GM12864 (cell line): ENCODE measurements around the gene C1QTNF6.

ENCODE experiments used
- DNase-seq: peaks from one replicate; pipeline ENCODE4 v3.0.0-alpha.2; 2011; ENCODE audit warnings: low read depth
- H3K4me3 ChIP-seq: 2 replicates; pipeline ENCODE4 v1.5.1; 2011; ENCODE audit warnings: mild to moderate bottlenecking, low read depth, low read length, control low read depth
- TF ChIP-seq, protein P1 (sequence below): IDR thresholded peaks from 2 replicates; pipeline ENCODE4 v1.5.1; 2011; ENCODE audit warnings: low read depth, mild to moderate bottlenecking, moderate library complexity, low read length, control low read depth, inconsistent platforms; ENCODE audit errors: missing control alignments

The C1QTNF6 gene

DNA sequence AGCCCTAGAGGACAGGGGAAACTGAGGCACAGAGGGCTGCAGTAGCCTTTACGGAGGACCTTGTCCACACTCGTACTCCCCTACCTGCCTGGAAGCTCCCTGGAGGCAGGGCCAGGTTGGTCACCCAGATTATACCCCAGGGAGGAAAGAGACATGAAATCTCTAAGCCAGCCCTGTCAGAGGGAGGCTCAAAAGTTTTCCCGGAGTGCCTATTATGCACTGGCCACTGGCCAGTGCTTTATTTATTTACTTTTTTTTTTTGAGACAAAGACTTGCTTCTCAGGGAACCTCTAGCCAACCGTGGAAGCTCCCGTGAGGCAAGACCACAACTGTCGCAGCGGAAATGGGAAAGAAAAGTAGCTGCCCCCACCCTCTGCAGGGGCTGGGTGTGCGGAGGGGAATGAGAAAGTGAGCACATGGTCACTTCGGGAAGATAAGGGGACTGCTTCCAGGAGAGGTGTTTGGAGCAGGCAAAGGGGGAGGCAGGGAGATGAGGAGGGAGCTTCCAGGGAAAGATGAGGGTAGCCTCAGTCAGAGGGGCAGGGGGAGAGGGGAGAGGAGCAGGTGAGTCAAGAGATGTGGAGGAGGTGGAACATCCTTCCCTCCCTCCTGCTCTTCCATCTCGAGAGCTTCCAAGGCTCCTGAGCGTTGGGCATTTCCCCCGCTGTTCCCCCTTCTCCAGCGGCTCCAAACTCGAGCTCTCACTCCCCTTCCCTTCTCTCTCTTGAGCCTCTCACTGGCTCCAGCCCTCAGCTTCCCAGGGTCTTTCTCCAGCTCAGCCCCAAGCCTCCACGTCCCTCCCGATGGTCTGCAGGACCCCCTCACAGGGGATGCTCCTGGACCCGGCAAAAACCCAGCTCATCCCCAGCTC, 42.6 kb downstream of the C1QTNF6 start:
- no peak for DNase-seq
- H3K4me3 ChIP-seq = no peak overlapping the region; the same call in 1 of the 2 replicates
- TF ChIP-seq, protein P1, sequence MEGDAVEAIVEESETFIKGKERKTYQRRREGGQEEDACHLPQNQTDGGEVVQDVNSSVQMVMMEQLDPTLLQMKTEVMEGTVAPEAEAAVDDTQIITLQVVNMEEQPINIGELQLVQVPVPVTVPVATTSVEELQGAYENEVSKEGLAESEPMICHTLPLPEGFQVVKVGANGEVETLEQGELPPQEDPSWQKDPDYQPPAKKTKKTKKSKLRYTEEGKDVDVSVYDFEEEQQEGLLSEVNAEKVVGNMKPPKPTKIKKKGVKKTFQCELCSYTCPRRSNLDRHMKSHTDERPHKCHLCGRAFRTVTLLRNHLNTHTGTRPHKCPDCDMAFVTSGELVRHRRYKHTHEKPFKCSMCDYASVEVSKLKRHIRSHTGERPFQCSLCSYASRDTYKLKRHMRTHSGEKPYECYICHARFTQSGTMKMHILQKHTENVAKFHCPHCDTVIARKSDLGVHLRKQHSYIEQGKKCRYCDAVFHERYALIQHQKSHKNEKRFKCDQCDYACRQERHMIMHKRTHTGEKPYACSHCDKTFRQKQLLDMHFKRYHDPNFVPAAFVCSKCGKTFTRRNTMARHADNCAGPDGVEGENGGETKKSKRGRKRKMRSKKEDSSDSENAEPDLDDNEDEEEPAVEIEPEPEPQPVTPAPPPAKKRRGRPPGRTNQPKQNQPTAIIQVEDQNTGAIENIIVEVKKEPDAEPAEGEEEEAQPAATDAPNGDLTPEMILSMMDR = no peak

DNA sequence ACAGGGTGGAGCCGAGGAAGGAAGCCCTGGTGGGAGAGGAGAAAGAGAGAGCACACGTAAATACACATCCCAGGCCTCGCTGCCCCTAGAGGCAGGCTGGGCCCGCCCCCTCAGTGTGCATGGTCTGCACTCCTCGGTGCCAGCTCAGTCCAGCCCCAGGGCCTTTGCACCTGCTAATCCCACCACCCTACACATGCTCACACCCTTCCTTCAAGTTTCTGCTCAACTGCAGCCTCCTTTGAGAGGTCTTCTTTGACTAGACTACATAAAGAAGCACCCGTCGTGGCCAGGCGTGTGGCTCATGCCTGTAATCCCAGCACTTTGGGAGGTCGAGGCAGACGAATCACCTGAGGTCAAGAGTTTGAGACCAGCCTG, 43.9 kb downstream of the C1QTNF6 start:
- TF ChIP-seq, protein P1 = no peak
- no peak overlapping the region for H3K4me3 ChIP-seq
- no peak for DNase-seq

DNA sequence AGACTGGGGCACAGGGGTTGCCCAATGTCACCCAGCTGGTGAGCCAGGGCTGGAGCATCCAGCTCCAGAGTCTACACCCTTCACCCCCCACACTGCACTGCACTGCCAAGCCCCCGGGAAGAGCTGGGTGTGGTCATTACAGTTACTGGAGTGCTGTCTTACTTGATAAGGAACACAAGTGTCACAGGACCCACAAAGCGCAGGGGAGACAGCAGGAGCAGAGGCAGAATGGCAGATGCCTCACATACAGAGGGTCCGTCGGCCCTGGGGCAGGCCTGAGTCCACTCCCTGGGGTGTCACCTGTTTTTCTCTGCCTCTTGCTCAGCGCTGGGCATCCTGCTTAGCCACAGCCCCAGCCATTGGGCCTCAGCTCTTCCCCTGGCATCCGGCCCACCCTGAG, 46.1 kb downstream of the C1QTNF6 start:
- DNase-seq = no peak
- TF ChIP-seq, protein P1 = no peak
- no peak overlapping the region for H3K4me3 ChIP-seq

DNA sequence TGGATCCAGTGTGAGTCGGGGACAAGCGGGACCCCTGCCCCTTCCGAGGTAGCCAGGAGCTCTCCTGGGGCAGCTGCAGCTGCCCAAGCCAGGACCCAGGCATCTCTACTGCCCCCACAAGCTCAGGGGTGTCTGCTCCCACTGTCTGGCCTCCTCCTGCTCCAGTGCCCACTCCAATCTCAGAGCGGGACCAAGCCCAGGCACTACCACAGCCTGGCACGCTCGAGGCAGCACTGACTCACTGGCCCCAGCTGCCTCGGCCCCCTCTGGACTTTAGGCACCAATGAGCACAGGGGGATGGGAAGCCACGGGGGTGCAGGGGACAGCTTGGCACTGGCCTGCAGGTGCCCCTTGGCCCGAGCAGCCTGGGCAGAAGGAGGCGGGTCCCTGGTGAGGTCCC, 46.6 kb downstream of the C1QTNF6 start:
- no peak for DNase-seq
- H3K4me3 ChIP-seq = no peak overlapping the region
- TF ChIP-seq, protein P1 = no peak

DNA sequence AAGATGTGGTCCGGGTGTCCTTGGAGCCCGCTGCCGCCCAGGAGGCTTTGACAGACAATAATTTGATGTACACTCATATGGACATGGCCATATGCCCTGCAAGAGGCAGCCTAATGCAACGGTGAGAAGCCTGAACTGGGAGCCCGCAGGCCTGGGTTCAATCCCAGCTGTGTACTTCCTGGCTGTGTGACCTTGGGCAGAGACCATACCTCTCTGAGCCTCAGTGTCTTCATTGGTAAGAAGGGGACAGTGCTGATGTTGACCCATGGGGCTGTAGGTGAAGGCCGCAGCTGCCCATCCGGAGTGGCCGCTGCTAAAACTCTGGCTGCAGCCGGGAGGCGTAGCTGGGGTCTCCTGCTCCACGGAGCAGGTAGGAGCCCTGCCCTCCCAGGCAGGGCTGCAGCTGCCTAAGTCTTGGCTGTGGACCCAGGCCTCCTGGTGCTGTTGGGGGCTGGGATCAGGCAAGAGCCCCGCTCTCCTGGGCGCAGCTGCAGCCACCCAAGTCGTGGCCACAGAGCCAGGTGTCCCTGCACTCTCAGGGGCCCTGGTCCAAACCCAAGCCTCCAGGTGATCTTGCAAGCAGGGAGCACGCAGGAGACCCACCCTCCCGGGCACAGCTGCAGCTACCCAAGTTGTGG, 47.2 kb downstream of the C1QTNF6 start:
- DNase-seq = no peak
- H3K4me3 ChIP-seq = no peak overlapping the region
- TF ChIP-seq, protein P1 = no peak

DNA sequence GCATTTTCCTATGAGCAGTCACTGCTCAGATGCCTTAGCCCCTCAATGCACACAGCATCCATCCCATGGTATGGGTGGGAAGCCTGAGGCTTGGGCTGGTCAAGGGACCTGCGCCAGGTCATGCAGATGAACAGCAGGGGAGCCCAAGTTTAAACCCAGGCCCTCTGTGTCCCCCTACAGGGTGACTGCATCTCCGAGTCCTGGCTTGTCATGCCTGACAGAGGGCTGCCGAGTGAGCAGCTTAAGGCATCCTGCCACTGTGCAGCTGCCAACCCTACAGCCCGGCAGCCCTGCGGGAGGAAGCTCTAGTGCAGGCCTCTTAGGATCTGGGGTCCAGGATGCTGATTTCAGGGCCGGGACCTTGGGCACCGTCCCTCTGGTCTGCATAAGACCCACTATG, 48.3 kb downstream of the C1QTNF6 start:
- no peak overlapping the region for H3K4me3 ChIP-seq
- DNase-seq = no peak
- TF ChIP-seq, protein P1 = peak; percentile 7
